KMS-11 (cell line): ENCODE results near the gene CLEC14A.

Experiments used
- H2AFZ ChIP-seq: fragments of 200-600 bp; sonication (generic); 2 replicates; pipeline ENCODE4 v1.6.1; 2016; ENCODE audit warnings: antibody characterized with exemption, mixed run types, low read depth
- H3K27ac ChIP-seq: fragments of 200-600 bp; sonication (generic); 2 replicates; pipeline ENCODE4 v1.6.1; 2016; ENCODE audit warnings: mild to moderate bottlenecking, mixed run types
- H3K27me3 ChIP-seq: fragments of 200-600 bp; sonication (generic); 2 replicates; pipeline ENCODE4 v1.6.1; 2017; ENCODE audit warnings: mild to moderate bottlenecking, low read depth, mixed run types, moderate library complexity; ENCODE audit not compliant: insufficient read depth
- H3K36me3 ChIP-seq: fragments of 200-600 bp; sonication (generic); 2 replicates; pipeline ENCODE4 v1.6.1; 2017; ENCODE audit warnings: mild to moderate bottlenecking, mixed run types; ENCODE audit not compliant: insufficient read depth
- H3K4me1 ChIP-seq: fragments of 200-600 bp; sonication (generic); 2 replicates; pipeline ENCODE4 v1.6.1; 2016; ENCODE audit warnings: mild to moderate bottlenecking, low read depth, mixed run types; ENCODE audit not compliant: poor library complexity, severe bottlenecking
- H3K4me2 ChIP-seq: fragments of 200-600 bp; sonication (generic); 2 replicates; pipeline ENCODE4 v1.7.0; 2016; ENCODE audit warnings: mild to moderate bottlenecking, mixed run types
- H3K4me3 ChIP-seq: fragments of 200-600 bp; sonication (generic); IDR thresholded peaks from 2 replicates; pipeline ENCODE4 v1.6.1; 2017; ENCODE audit warnings: low read depth, low read length, mixed read lengths; ENCODE audit not compliant: insufficient read depth
- H3K79me2 ChIP-seq: fragments of 200-600 bp; sonication (generic); 2 replicates; pipeline ENCODE4 v1.6.1; 2016; ENCODE audit warnings: low read depth, mixed run types; ENCODE audit not compliant: insufficient read depth
- H3K9ac ChIP-seq: fragments of 200-600 bp; sonication (generic); 2 replicates; pipeline ENCODE4 v1.6.1; 2016; ENCODE audit warnings: mild to moderate bottlenecking, mixed run types
- H4K20me1 ChIP-seq: fragments of 200-600 bp; sonication (generic); 2 replicates; pipeline ENCODE4 v1.6.1; 2016; ENCODE audit warnings: mild to moderate bottlenecking, mixed run types; ENCODE audit not compliant: insufficient read depth
- TF ChIP-seq, protein P1 (sequence below): fragments of 200-600 bp; sonication (generic); conservative IDR thresholded peaks from 2 replicates; pipeline ENCODE4 v1.6.1; 2017; ENCODE audit warnings: low read depth, mild to moderate bottlenecking, antibody characterized with exemption, low read length, moderate library complexity, mixed read lengths

The CLEC14A gene

DNA sequence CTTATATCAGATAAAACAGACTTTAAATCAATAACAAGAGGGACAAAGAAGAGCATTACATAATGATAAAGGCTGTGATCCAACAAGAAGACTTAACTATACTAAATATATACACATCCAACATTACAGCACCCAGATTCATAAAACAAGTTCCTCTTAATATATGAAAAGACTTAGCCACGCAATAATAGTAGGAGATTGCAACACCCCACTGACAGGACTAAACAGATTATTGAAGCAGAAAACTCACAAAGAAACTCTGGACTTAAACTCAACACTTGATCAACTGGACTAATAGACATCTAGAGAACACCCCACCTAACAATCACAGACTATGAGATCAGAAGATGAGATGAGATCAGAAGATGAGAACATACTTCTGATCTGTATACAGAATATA lies 5.7 kb upstream of the CLEC14A start:
- Histone ChIP-seq H3K4me2 (no peak overlapping the region), H3K9ac (no peak overlapping the region), H3K4me1 (no peaks in the 10 kb centered on the region), H3K36me3 (no peaks in the 10 kb centered on the region), H3K27ac (no peak overlapping the region), H3K4me3 (no peak overlapping the region), H3K27me3 (no peaks in the 10 kb centered on the region), H3K79me2 (no peaks in the 10 kb centered on the region), H4K20me1 (no peaks in the 10 kb centered on the region), H2AFZ (no peak overlapping the region)
- TF ChIP-seq, protein P1, sequence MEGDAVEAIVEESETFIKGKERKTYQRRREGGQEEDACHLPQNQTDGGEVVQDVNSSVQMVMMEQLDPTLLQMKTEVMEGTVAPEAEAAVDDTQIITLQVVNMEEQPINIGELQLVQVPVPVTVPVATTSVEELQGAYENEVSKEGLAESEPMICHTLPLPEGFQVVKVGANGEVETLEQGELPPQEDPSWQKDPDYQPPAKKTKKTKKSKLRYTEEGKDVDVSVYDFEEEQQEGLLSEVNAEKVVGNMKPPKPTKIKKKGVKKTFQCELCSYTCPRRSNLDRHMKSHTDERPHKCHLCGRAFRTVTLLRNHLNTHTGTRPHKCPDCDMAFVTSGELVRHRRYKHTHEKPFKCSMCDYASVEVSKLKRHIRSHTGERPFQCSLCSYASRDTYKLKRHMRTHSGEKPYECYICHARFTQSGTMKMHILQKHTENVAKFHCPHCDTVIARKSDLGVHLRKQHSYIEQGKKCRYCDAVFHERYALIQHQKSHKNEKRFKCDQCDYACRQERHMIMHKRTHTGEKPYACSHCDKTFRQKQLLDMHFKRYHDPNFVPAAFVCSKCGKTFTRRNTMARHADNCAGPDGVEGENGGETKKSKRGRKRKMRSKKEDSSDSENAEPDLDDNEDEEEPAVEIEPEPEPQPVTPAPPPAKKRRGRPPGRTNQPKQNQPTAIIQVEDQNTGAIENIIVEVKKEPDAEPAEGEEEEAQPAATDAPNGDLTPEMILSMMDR = no peak

DNA sequence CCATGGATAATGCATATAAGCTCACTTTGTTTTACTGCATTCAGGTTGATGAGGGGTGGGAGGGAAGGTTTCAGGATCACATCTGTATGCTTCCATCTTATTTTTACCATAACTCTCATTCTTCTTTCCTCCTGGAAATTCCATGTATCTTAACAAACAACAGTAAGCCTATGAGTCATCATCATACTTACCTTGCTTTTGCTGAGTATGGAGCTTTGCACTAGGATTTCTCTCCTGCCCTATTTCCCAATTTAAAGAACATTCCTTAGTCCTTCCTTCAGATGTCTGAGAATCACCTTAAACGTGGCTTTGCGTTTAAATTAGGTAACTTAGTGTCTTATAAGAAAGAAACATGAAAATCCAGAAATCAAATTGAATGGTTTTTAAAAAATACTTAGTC lies 1.6 kb upstream of the CLEC14A start:
- no peaks in the 10 kb centered on the region for H4K20me1 ChIP-seq
- no peak overlapping the region for H3K9ac ChIP-seq
- no peaks in the 10 kb centered on the region for H3K27me3 ChIP-seq
- TF ChIP-seq, protein P1 = no peak
- H3K4me3 ChIP-seq = no peak overlapping the region
- no peak overlapping the region for H3K27ac ChIP-seq
- no peaks in the 10 kb centered on the region for H3K36me3 ChIP-seq
- H3K79me2 ChIP-seq = no peaks in the 10 kb centered on the region
- no peaks in the 10 kb centered on the region for H3K4me1 ChIP-seq
- no peak overlapping the region for H3K4me2 ChIP-seq
- no peak overlapping the region for H2AFZ ChIP-seq

DNA sequence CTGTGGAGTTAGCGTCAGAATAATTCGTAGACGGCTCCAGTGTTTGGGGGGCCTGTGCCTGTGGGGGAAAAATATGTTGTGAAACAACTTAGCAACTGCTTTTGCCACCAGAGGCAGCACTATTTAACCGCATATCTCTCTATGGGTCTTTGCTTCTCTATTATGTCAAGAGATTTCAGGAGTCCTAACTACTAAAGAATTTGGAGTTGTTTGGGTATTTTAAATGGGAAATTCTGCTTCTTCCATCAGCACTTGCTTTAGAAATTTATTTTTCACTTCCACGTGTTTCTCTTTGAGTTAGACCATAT lies 594 bp upstream of the CLEC14A start:
- H3K27me3 ChIP-seq = no peaks in the 10 kb centered on the region
- H3K4me1 ChIP-seq = no peaks in the 10 kb centered on the region
- no peak overlapping the region for H2AFZ ChIP-seq
- H3K36me3 ChIP-seq = no peaks in the 10 kb centered on the region
- no peak overlapping the region for H3K4me3 ChIP-seq
- no peak overlapping the region for H3K27ac ChIP-seq
- no peaks in the 10 kb centered on the region for H4K20me1 ChIP-seq
- no peaks in the 10 kb centered on the region for H3K79me2 ChIP-seq
- TF ChIP-seq, protein P1 = no peak
- no peak overlapping the region for H3K9ac ChIP-seq
- no peak overlapping the region for H3K4me2 ChIP-seq

DNA sequence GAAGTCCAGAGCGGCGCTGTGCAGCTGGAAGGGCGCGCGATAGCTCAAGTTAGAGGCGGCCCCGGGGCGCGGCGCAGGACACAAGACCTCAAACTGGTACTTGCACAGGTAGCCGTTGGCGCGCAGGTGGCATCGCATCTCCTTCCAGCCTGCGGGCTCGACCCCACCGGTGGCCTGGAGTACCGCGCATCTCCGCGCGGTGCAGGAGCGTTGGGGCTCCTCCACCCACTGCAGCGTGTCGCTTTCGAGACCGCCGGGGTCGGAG lies 553 bp downstream of the CLEC14A start:
- H3K4me2 ChIP-seq = no peak overlapping the region

More for the DNA sequence above, 553 bp downstream of the CLEC14A start:
- H2AFZ ChIP-seq = no peak overlapping the region
- H3K27me3 ChIP-seq = no peaks in the 10 kb centered on the region
- H3K27ac ChIP-seq = no peak overlapping the region
- no peak overlapping the region for H3K4me3 ChIP-seq
- H3K36me3 ChIP-seq = no peaks in the 10 kb centered on the region
- no peaks in the 10 kb centered on the region for H3K4me1 ChIP-seq
- H4K20me1 ChIP-seq = no peaks in the 10 kb centered on the region
- TF ChIP-seq, protein P1 = no peak
- H3K79me2 ChIP-seq = no peaks in the 10 kb centered on the region
- no peak overlapping the region for H3K9ac ChIP-seq
